ENCODE data around the gene TMPRSS12. TPM values are rescaled to one million over a fixed set of nuclear protein-coding genes. Genes with fewer than 3 reads are reported as not detected.
"Not testable (repeated sequence)": the region's sequence is repeated elsewhere in the genome, so short reads cannot be mapped to it uniquely, and the experiment has no call there.

Gene TMPRSS12
- total RNA-seq, 1 donor from 2014 or later: not detected

DNA sequence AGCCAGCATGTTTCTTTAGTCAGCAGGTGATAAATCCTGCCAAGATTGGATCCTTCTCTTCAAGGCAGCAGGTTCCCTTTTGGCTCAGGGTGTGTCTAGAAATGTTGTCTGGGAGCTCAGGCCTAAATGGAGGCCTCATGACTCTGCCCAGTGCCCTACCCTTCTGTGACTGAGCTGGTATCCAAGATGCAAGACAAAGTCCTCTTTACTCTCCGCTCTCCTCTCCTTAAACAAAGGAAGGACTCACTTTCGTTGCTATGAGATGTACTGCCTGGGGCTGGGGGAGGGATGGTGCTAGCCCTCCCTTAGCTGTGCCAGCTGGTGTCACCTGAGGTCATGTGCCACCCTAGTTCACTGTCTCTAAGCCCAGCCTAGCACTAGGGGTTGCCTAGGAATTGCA is 13.8 kb upstream of the TMPRSS12 start:
- Histone ChIP-seq H3K4me3 (no peak overlapping the region), H3K36me3 (no peaks in the 10 kb centered on the region), H3K4me1 (peaks cover 10% of the 10 kb centered on the region), H3K27me3 (ENCODE audit: low read depth) (no peaks in the 10 kb centered on the region), H3K9me3 (replicated peaks) (peaks cover 16% of the 10 kb centered on the region), H3K27ac (replicated peaks) (no peak overlapping the region)
- TF ChIP-seq, protein P1, sequence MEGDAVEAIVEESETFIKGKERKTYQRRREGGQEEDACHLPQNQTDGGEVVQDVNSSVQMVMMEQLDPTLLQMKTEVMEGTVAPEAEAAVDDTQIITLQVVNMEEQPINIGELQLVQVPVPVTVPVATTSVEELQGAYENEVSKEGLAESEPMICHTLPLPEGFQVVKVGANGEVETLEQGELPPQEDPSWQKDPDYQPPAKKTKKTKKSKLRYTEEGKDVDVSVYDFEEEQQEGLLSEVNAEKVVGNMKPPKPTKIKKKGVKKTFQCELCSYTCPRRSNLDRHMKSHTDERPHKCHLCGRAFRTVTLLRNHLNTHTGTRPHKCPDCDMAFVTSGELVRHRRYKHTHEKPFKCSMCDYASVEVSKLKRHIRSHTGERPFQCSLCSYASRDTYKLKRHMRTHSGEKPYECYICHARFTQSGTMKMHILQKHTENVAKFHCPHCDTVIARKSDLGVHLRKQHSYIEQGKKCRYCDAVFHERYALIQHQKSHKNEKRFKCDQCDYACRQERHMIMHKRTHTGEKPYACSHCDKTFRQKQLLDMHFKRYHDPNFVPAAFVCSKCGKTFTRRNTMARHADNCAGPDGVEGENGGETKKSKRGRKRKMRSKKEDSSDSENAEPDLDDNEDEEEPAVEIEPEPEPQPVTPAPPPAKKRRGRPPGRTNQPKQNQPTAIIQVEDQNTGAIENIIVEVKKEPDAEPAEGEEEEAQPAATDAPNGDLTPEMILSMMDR (IDR thresholded peaks at IDR 0.05; ENCODE audit: borderline replicate concordance): no peak
- no peak for DNase-seq
- intact Hi-C loops (cut with micrococcal nuclease): loop anchor here (5.0 kb wide), 1 partner anchor 158 kb away; no protein-coding TSS in a partner anchor

DNA sequence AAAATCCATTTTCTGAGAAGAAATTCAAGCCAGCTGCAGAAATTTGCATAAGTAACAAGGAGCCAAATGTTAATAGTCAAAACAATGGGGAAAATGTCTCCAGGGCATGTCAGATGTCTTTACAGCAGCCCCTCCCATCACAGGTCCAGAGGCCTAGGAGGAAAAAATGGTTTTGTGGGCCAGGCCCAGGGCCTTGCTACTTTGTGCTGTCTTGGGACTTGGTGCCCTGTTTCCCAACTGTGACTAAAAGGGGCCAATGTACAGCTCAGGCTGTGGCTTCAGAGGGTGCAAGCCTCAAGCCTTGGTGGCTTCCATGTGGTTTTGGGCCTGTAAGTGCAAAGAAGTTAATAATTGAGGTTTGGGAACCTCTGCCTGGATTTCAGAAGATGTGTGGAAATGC is 8.9 kb upstream of the TMPRSS12 start:
- H3K27ac ChIP-seq (replicated peaks); H3K27me3 ChIP-seq (ENCODE audit: low read depth); H3K36me3 ChIP-seq; DNase-seq; H3K4me1 ChIP-seq; H3K4me3 ChIP-seq; intact Hi-C loops (cut with micrococcal nuclease): not testable (repeated sequence)
- H3K9me3 ChIP-seq (replicated peaks): peaks cover 18% of the 10 kb centered on the region

DNA sequence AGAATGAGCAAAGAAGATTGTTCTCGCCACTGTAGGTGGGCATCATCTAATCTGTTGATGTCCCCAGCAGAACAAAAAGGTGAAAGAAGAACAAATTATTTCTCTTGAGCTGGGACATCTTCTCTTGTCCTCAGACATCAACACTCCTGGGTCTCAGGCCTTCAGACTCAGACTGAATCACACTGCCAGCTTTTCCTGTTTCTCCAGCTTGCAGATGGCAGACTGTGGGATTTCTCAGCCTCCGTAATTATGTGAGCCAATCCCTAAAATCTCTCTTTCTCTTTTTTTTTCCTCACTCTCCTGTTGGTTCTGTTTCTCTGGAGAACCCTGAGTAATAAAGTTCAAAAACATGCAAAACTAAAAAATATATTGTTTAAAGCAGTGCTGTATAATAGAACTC is 3.7 kb upstream of the TMPRSS12 start:
- Histone ChIP-seq H3K9me3 (replicated peaks) (peaks cover 12% of the 10 kb centered on the region), H3K27ac (replicated peaks) (no peak overlapping the region), H3K4me3 (no peak overlapping the region), H3K27me3 (ENCODE audit: low read depth) (peaks cover 13% of the 10 kb centered on the region), H3K36me3 (no peaks in the 10 kb centered on the region), H3K4me1 (no peaks in the 10 kb centered on the region)
- intact Hi-C loops (cut with micrococcal nuclease): no loop called here
- TF ChIP-seq, protein P1 (IDR thresholded peaks at IDR 0.05; ENCODE audit: borderline replicate concordance): no peak
- no peak for DNase-seq

DNA sequence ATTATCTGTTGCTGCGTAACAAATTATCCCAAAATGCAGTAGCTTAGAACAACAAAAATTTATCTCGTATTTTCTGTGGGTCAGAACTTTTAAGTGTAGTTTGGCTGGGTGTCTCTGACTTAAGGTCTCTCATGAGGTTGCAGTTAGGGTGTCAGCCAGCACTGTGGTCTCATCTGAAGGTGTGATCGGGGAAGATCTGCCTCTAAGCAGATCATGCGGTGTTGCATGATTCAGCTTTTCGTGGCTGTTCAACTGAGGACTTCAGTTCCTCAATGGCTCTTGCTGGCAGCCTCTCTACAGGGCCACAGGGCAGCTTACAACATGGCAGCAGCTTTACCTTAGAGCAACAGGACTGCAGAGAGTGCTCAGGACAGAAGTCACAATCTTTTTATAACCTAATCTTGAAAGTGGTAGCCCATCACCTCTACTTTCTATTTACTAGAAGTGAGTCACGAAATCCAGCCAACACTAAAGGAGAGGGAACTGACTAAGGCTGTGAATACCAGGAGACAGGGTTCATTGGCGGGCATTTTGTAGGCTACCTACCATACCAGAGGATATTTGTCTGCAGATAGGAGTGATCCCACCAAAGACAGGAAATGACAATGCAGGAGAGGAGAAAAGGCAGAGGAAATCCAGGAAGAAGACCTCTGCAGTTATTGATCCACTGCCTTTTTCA is 1.8 kb upstream of the TMPRSS12 start:
- intact Hi-C loops (cut with micrococcal nuclease): no loop called here
- TF ChIP-seq, protein P1 (IDR thresholded peaks at IDR 0.05; ENCODE audit: borderline replicate concordance): no peak
- no peak overlapping the region for H3K27ac ChIP-seq (replicated peaks)
- H3K4me1 ChIP-seq: no peaks in the 10 kb centered on the region
- H3K9me3 ChIP-seq (replicated peaks): peaks cover 11% of the 10 kb centered on the region
- H3K36me3 ChIP-seq: no peaks in the 10 kb centered on the region
- peaks cover 13% of the 10 kb centered on the region for H3K27me3 ChIP-seq (ENCODE audit: low read depth)
- no peak for DNase-seq
- no peak overlapping the region for H3K4me3 ChIP-seq

DNA sequence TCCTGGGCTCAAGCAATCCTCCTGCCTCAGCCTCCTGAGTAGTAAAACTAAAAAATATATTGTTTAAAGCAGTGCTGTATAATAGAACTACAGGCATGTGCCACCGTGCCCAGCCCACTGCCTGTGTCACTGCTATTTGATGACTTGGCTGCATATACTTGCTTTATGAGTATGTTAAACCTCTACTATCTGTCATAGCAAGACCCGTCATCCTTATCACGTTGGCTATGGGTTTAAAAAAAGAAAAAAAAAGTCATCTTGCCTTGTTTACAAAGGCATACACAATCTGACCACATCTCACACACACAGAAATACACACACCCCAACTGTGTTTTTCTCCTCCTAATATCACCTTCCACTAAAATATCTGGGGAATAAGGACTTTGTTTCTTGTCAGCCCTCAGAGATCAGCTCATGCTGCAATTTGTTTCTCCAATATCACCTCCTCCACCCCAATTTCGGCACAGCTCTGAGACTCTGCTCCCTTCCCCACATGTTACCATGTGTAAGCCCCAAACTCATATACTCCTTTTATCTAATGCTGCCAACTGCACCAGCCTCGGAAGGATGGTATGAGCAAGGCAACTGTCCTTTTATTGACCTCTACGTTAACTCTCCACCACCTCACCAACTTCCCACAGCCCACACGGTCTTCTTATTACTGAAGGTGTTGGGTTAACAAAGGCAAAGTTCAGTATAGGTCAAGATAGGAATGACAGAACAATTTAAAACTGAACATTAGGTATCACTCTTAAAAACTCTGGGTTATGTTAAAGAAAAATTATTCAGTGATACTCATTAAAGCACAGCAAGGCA is 802 bp upstream of the TMPRSS12 start:
- Histone ChIP-seq H3K4me3 (no peak overlapping the region), H3K9me3 (replicated peaks) (peaks cover 11% of the 10 kb centered on the region), H3K36me3 (no peaks in the 10 kb centered on the region), H3K27me3 (ENCODE audit: low read depth) (peaks cover 13% of the 10 kb centered on the region), H3K4me1 (no peaks in the 10 kb centered on the region), H3K27ac (replicated peaks) (no peak overlapping the region)
- TF ChIP-seq, protein P1 (IDR thresholded peaks at IDR 0.05; ENCODE audit: borderline replicate concordance): no peak
- DNase-seq: no peak
- intact Hi-C loops (cut with micrococcal nuclease): no loop called here

Measured in left ventricle myocardium inferior (tissue), 1 donor.